Measurements from ENCODE around the gene CYP2W1. TPM values are rescaled to one million over a fixed set of nuclear protein-coding genes. Genes with fewer than 3 reads are reported as not detected.
"Not testable (repeated sequence)": the region's sequence is repeated elsewhere in the genome, so short reads cannot be mapped to it uniquely, and the experiment has no call there.

CYP2W1 gene, protein sequence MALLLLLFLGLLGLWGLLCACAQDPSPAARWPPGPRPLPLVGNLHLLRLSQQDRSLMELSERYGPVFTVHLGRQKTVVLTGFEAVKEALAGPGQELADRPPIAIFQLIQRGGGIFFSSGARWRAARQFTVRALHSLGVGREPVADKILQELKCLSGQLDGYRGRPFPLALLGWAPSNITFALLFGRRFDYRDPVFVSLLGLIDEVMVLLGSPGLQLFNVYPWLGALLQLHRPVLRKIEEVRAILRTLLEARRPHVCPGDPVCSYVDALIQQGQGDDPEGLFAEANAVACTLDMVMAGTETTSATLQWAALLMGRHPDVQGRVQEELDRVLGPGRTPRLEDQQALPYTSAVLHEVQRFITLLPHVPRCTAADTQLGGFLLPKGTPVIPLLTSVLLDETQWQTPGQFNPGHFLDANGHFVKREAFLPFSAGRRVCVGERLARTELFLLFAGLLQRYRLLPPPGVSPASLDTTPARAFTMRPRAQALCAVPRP
- not detected in 2 replicates for total RNA-seq

DNA sequence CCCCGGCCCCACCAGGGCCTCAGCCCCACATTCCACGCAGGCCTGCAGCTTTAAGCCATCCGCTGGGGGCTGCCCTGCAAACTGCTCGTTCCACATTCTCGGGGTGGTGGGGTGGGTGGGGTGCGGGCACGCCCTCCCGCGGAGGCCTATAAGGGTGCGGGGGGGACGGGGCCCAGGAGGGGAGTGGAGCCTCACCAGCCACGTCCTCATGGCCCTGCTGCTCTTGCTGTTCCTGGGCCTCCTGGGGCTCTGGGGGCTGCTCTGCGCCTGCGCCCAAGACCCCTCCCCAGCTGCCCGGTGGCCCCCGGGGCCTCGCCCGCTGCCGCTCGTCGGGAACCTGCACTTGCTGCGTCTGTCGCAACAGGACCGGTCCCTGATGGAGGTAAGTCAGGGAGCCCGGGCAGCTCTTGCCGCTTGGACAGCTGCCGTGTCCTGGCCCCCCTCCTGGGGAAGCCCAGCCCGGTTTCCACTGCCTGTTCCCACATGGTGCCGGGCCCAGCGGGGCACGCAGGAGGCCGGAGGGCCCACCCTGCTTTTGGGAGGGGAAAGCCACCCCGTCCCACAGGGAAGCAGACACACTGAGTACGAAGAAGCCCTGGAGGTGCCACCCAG, at the start of gene CYP2W1:
Gene CYP2W1, plus strand, starts transcription at position 178 of the 612 bp plus-strand sequence. Its CDS starts 31 bp downstream, at position 209.
- DNase-seq (ENCODE audit: extremely low read depth, low read depth, low spot score), result no peak

DNA sequence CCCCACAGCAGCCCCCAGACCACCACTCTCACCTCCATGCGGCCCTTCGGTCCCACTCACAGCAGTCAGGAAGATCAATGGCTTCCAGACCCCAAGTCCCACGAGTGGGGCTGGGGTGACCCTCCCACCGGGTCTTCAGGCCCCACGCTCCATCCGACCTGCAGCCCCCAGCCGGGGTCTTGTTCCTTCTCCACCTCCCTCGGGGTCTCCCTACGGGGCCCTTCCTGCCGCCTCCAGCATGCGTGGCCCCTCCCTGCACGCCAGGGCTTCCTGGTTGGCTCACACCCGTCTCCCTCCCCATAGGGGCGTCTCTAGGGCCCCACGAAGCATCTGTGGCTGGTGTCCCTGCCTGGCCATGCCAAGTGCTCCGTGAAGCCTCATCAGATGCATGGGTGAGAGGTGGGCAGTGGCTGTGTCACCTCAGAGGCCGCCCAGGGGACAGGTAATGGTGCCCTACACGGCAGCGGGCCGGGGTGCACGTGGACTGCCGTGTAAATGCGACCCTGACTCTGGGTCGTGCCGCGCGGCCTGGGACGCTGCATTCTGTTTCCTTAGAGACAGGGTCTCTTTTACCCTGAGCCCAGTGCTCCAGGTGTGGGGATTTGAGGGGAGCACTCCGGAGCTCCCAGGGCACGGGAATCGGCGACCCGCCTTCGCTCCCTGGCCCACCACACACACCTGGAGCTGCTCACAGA, 48.4 kb upstream of the CYP2W1 start:
- no peak for DNase-seq (ENCODE audit: extremely low read depth, low read depth, low spot score)

DNA sequence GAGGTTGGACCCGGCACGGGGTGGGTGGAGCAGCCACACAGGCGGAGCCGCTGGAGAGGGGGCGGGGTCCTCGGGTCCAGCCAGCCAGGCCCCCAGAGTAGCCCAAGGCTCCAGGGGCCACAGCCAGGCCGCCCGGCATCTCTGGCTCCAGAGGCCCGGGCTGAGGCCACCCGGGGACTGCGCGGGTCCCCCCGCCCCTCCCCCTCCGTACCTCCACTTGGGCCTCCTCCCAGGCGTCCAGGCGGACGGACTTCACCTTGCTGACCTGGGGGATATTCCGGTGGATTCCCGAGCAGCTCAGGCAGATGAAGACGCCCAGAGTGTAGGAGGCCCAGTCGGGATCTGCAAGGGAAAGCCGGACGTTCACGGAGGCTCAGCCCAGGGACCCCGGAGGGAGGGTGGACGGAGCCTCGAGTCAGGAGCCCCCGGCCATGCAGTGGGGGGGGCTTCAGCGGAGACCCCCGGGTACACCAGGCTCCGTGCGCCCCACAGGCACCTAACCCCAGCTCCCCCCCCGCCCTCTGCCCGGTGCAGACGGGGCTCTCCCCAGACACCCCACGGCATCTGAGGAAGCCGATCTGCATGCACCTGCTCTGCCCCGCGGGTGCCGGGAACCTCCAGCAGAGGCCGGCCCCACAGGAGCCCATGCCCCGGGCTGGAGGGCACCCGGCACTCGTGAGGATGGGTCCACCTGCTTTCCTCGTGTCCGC, 47.7 kb upstream of the CYP2W1 start:
- no peak for DNase-seq (ENCODE audit: extremely low read depth, low read depth, low spot score)

DNA sequence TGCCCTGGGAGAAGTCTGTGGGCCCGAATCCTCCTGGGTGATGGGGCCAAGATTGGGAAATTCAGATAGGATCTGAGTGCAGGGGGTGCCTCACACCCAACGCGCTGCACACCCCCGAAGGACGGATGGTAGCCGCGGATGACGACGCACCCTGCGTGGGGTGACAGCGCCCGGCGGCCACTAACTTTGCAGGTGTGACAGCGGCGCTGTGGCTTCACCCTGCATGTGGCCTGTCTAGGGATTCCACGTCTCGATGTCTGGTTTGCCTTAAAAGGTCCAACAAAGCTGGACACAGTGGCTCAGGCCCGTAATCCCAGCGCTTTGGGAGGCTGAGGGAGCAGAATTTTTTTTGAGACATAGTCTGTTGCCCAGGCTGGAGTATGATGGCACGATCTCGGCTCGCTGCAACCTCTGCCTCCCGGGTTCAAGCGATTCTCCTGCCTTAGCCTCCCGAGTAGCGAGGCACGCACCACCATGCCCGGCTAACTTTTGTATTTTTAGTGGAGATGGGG, 47.1 kb upstream of the CYP2W1 start:
- DNase-seq (ENCODE audit: extremely low read depth, low read depth, low spot score), result no peak

DNA sequence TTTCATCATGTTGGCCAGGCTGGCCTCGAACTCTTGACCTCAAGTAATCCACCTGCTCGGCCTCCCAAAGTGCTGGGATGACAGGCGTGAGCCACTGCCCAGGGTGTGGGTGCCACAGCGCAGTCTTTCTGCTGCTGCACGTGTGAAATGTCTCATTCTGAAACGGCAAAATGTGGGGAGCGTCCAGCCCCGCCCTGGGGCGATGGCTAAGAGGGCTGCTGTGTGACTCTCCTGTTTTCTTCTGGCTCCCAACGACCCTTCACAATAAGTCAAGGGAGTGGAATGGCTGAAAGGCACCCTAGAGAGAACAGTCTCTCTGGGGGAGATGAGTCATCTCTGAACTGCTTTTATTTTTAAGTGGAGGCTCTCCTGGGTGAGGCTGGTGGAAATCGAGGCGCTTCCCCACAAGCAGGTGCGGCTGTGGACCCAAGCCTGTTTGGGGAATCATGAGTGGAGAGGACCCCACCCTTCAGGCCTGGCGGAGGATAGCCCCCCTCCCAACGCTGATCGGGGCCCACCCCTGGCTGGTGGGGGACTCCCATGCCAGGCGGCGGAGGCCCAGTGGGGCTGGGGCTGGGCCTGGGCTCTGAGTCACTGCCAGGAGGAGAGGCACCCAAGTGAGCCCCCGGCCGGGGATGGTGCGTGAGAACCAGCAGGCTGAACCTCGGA, 46.5 kb upstream of the CYP2W1 start:
- no peak for DNase-seq (ENCODE audit: extremely low read depth, low read depth, low spot score)

DNA sequence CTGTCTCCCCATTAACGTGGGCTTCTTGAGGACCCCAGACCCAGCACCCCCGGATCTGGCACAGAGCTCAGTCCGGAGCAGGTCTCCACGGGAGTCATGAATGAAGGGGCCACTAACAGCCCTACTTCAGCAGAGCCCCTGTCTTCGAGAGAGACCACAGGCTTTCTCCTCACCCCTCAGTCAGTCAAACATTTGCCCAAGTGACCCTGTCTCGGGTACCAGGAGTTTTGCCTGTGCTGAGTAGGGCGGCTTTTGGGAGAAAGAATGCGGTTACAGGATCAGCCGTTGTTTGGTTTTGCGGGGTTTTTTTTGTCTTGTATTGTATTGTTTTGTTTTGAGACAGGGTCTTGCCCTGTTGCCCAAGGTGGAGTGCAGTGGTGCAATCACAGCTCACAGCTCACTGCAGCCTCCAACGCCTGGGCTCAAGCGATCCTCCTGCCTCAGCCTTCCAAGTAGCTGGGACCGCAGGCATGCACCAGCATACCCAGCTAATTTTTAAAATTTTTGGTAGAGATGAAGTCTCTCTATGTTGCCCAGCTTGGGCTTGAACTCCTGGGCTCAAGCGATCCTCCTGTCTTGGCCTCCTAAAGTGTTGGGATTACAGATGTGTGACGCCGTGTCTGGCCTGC, 45.0 kb upstream of the CYP2W1 start:
- no peak for DNase-seq (ENCODE audit: extremely low read depth, low read depth, low spot score)

DNA sequence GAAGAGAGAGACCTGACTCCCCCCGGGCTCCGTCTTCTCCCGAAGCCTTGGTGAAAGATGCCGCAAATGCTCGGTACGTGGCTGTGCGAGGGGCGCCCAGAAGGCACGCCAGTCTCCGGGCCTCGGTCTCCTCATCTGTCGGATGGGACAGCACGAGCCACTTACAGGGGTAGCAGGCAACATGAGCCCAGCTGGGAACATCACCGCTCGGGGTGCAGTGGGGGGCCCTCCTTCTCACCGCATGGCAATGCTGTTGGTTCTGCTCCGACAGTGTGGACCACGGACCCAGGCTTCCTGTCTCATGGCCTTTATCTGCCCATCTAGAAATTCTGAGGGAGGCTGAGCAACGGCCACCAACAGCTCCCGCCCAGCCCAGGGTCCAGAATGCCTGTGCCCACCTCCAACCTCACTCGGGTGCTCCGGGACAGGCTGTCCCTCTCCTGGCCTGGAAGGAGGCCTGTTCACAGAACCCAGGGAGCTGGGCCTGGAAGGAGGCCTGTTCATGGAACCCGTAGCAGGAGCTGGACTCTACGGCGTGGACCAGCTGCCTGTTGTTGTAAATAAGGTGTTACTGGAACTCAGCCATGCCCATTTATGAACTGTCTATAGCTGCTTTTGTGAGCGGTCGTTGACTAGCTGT, 44.3 kb upstream of the CYP2W1 start:
- no peak for DNase-seq (ENCODE audit: extremely low read depth, low read depth, low spot score)

DNA sequence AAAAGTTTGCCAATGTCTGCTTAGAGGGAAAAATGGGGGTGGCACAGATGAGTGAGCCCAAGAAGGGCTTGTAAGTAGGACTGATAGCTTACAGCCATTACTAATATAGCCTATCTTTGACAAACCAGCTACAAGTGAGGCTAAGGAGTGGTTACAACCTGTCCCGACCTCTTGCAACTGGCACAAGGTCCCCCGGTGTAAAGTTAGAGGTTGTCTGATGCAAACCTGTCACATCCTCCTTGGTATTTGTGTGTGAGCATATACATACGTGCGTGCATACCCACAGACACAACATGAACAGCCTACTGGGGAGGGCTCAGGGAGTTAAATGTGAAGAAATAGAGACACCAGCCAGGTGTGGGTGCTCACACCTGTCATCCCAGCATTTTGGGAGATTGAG, 43.1 kb upstream of the CYP2W1 start:
- DNase-seq (ENCODE audit: extremely low read depth, low read depth, low spot score), result no peak

DNA sequence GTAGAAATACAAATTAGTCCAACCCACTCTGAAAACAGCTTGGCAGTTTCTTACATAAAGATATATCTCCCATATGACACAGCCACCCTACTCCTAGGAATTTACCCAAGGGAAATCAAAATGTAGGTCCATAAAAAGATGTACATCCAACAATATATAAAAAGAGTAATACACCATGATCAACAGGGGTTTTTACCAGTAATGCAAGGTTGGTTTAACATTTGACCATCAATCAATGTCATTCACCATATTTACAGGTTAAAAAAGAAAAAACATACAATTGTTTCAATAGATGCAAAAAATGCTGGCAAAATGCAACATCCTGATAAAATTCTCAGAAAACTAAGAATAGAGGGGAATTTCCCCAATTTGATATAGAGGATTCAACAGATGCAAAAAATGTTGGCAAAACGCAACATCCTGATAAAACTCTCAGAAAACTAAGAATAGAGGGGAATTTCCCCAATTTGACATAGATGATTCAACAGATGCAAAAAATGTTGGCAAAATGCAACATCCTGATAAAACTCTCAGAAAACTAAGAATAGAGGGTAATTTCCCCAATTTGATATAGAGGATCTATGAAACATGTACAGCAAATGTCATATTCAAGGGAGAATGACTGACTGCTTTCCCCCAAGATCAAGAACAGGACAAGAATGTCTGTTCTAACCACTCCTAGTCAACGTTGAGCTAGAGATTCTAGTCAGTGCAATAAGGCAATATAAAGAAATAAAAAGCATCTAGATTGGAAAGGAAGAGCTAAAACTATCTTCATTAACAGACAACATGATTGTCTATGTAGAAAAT, 42.2 kb upstream of the CYP2W1 start:
- no peak for DNase-seq (ENCODE audit: extremely low read depth, low read depth, low spot score)

DNA sequence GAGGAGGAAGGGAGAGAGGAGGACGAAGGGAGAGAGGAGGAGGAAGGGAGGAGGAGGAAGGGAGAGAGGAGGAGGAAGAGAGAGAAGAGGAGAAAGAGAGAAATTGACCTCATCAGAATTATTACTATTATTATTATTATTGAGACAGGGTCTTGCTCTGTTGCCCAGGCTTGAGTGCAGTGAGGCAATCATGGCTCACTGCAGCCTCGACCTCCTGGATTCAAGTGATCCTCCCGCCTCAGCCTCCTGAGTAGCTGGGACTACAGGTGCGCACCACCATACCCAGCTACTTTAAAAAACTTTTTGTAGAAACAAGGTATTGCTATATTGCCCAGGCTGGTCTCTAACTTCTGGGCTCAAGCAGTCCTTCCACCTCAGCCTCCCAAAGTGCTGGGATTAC, 39.2 kb upstream of the CYP2W1 start:
- DNase-seq (ENCODE audit: extremely low read depth, low read depth, low spot score), result not testable (repeated sequence)

DNA sequence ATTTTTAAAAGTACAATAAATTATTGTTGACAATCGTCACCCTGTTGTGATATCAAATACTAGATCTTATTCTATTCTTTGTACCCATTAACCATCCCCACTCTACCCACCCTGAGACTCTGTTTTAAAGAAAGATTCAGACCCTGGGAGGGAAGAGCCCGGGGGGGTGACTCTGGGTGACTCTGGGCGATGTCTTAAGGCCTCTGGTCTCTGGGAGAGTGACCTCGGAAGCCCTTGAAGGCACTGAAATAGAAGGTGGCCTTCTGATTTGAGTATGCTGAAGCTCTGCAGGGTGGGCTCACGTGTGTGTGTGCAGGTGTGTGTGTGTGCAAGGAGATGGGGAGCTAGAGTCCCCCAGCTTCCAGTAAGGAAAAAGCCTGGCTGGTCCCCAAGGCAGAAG, 38.2 kb upstream of the CYP2W1 start:
- DNase-seq (ENCODE audit: extremely low read depth, low read depth, low spot score), result no peak

DNA sequence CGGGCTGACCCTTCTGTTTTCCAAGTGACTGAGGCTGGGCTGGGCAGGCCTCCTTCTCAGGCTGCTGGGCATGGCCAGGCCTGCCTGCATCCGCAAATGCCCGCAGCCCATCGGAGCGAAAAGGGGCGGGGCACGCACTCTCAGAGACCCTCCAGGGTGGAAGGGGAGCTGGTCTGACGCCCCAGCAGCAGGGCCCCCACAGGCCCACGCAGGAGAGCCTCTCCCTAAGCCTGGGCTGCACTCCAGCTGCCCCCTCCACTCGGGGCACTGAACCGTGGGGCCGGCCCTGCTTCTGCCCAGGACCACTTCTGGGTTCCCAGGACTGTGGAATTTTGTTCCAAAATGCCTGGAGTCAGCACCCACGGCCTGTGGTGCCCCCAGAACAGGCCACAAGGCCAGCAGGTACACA, 37.8 kb upstream of the CYP2W1 start:
- no peak for DNase-seq (ENCODE audit: extremely low read depth, low read depth, low spot score)

DNA sequence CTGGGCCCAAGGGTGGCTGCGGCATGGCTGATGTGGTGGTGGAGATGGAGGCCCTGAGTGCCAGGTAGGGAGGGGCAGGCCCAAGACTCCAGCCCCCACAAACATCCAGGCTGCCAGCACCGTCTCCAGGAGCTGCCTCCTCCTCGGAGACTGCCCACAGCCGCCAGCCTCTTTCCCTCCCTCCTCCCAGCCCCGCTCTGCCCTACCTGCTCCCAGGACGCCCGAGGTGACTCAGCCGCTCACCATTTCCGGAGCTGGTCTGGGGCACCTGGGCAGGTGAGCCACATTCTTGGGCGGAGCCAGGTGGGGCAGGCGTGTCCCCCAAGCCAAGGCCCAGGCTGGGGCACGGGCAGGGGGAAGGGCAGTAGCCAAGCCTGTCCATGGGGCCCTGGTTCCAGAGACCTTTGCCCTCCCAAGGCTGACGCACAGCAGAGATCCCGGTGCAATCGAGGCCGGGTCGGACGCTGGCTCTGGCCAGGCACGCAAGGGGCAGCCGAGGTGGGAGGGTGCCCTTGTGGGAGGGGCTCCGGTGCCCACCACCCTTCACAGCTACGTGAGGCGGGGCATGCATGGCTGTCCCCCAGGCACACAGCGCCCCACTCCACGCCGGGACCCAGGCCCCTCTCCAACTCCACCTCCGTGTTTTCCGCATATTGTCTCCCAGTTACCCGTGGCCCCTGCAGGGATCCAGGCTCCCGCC, 37.3 kb upstream of the CYP2W1 start:
- DNase-seq (ENCODE audit: extremely low read depth, low read depth, low spot score), result no peak

DNA sequence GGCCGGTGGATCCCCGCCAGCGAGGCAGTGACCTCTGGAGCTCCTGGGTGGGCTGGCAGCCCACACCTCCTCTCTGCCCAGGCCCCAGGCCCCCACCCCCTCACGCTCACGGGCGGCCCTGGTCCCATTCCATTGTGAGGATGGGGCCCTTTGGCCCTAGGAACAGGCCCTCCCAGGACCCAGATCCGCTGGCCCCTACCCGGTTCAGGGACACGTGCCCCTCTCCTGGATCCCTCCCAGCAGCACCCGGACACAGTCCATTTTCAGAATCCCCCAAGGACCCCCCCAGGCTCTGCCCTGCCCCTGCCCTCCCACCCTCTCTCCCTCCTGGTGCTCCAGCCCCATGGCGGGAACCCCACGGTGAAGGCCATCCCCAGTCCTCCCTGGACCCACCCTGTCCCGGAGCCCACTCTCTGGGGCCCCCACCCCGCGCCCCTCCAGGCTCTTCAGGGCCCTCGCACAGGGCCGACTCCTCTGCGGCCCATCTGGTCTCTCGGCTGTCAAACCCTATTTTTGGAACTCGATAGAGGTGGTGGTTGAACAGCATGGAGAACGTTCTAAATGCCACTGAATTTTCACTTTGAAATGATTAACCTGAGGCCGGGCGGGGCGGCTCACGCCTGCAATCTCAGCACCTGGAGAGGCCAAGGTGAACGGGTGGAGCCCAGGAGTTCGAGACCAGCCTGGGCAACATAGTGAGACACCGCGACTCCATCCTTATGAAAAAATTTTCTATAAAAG, 36.6 kb upstream of the CYP2W1 start:
- no peak for DNase-seq (ENCODE audit: extremely low read depth, low read depth, low spot score)

DNA sequence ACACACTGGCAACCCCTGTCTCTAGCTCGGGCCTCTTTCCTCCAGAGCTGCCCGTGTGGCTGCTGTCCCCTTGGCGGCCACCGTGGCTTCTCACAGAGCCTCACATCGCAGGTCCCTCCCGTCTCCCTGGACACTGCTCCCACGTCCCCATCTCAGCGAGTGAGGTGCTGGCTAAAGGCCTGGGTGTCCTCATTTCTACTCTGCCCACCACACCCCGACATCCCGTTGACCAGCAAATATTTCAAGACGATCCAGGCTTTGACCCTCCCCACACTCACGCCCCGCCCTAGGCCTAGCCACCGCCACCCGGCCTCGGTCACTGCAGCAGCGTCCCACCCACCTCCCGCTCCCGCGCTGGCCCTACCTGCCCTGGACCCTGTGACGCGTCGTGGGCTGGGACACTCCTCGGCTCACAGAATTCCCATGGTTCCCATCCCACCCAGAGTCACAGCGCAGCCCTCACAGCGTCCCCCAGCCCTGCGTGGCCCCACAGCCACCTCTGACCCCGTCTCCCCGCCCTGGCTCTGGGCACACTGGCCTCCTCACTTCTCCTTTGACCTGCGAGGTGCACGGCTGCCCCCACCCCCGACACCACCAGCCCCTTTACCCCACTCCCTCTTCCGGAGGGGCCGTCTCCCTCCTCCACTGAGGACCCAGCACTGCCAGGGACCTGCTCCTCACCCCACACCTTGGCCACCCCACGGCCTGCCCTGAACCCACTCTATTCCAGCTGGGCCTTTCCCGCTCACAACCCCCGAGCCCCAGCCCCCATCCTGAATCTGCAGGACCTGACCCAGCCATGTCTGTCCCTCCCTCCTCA, 35.4 kb upstream of the CYP2W1 start:
- no peak for DNase-seq (ENCODE audit: extremely low read depth, low read depth, low spot score)

Data from glomerular endothelial cell (primary cell).